Stimulated activated CD8-positive, alpha-beta memory T cell treated with anti-CD3 and anti-CD28 coated beads, Interleukin-2, amount 100 ng/mL, for 1 hour (primary cell): ENCODE measurements around the gene SAPCD2.
A peak's percentile ranks its signal among the peaks of the same experiment; 100 is the strongest.
"Not testable (repeated sequence)": the region's sequence is repeated elsewhere in the genome, so short reads cannot be mapped to it uniquely, and the experiment has no call there.

Experiments used
- DNase-seq, 2 donors: peaks; one replicate each; pipeline ENCODE4 v3.0.0-alpha.2; 2020; ENCODE audit warnings: low read depth in 2 of 2

Gene SAPCD2

GRCh38 chr9:137048655-137049543 lies 21.5 kb downstream of the SAPCD2 start:
- DNase-seq, result no peak

DNA sequence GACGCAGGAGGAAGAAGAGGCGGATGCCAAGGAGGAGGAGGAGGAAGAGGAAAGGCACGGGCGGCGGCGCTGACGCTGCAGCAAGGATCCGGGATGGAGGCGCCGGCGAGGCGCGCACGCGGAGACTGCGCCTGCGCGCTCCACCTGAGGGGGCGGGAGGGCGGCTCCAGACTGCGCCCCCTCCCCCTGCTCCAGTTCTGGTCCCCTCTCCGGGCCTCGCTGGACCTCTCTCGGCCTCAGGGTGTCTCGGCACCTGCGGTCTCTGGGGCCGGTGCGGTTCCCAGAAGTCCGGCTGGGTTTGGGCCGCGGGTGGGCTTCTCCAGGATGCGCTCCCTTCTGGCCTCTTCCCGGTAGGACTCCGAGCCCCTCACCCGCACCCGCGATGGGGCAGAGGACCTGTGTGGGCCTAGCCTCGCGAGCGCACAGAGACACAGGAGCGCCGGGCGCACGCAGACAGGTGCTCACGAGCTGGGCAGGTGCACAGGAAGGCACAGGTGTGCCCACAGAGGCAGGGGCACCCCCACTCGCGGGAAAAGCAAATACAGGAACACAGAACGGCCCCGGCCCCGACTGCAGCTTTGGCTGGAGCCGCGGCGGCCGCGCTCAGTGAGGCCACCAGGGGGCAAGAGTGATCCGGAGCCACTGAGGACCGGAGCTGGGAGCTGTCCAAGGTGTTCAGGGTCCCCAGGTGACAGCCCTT lies 24.1 kb downstream of the SAPCD2 start, which contains the start of gene NPDC1:
Gene NPDC1 (minus strand): TSS at position 90 of the 700 bp plus-strand sequence. CDS start 188 bp downstream, outside the sequence.
- peak; percentile 53 to 66 for DNase-seq

GRCh38 chr9:137045294-137046087 lies 24.9 kb downstream of the SAPCD2 start:
- DNase-seq, result no peak

- DNase-seq, result no peak
These were observed 25.7 kb downstream of the SAPCD2 start for GRCh38 chr9:137044502-137045177.

GRCh38 chr9:137044037-137044436 lies 26.3 kb downstream of the SAPCD2 start:
- DNase-seq, result no peak

- DNase-seq, result no peak
These were observed 27.3 kb downstream of the SAPCD2 start for GRCh38 chr9:137042751-137043727.

DNA sequence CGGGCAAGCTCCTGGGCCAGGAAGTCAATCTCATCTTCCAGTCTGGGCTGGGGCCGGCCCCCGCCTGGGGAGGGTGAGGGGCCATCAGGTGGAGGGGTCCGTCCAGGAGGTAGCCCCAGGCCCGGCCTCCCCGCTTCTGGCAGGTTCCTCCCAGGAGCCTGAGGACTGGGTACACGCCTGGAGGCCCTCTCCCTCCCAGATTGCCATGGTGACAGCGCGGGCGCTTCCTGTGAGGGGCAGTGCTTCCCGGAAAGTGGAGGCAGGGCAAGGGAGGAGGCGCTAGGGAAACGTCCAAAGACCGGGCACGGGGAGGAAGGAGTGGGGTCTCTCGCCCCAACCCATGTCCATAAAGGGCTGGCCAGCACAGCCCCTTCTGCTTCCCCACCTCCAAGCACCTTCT lies 29.2 kb downstream of the SAPCD2 start:
- DNase-seq, result no peak

- DNase-seq, result no peak
These were observed 29.8 kb downstream of the SAPCD2 start for GRCh38 chr9:137040568-137040967.

- DNase-seq, result no peak
These were observed 30.6 kb downstream of the SAPCD2 start for GRCh38 chr9:137039611-137040366.

- DNase-seq, result no peak
These were observed 31.4 kb downstream of the SAPCD2 start for GRCh38 chr9:137038916-137039315.

DNA sequence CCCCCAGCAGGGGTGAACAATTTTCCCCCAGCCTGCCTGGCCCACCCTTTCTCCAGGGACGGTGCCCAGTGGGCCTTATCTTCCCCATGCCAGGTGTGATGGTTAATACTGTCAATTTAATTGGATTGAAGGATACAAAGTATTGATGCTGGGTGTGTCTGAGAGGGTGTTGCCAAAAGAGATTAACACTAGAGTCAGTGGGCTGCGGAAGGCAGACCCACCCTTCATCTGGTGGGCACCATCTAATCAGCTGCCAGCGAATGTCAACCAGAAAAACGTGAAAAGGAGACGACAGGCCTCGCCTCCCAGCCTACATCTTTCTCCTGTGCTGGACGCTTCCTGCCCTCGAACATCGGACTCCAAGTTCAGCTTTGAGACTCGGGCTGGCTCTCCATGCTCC lies 32.9 kb downstream of the SAPCD2 start:
- no peak for DNase-seq

- no peak for DNase-seq
These were observed 33.3 kb downstream of the SAPCD2 start for GRCh38 chr9:137037035-137037434.

- no peak for DNase-seq
These were observed 34.4 kb downstream of the SAPCD2 start for GRCh38 chr9:137035937-137036336.

- no peak for DNase-seq
These were observed 34.9 kb downstream of the SAPCD2 start for GRCh38 chr9:137035507-137035834.

DNA sequence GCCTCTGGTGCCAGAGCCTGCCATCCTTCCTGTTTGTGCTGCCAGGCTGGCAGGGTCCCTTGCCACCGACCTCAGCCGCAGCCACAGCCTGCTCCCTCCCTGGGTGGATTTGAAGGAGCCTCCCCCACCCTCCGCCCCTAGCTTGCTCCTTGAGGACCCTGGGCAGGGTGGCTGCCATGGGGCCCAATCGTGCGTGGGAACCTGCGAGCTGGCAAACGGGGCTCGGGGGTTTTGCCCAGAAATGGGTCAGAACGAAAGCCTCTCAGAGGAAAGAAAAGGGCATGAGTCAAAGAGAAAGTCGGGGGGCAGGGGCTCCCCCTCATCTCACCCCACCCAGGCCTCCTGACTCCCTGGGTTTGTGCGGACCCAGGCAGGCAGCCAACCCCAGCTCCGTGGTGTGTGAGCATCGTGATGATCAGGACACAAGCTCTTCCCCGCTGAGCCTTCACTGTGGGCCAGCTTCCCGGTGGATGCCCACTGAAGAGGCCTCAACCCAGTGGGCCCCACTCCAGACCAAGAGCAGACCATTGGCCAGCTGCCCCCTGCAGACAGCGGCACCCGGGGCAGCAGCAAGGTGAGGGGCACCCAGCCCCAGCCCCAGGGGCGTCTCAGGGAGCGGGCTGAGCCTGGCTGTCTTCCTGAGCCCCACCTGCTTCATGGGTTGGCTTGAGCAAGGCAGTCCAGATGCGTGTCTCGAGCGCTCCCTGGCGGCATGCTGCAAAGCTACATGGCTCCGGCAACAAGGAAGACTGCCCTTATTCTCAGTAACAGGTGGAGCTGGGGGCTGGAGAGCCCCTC lies 35.4 kb downstream of the SAPCD2 start:
- peak; percentile 71 to 79 for DNase-seq

DNA sequence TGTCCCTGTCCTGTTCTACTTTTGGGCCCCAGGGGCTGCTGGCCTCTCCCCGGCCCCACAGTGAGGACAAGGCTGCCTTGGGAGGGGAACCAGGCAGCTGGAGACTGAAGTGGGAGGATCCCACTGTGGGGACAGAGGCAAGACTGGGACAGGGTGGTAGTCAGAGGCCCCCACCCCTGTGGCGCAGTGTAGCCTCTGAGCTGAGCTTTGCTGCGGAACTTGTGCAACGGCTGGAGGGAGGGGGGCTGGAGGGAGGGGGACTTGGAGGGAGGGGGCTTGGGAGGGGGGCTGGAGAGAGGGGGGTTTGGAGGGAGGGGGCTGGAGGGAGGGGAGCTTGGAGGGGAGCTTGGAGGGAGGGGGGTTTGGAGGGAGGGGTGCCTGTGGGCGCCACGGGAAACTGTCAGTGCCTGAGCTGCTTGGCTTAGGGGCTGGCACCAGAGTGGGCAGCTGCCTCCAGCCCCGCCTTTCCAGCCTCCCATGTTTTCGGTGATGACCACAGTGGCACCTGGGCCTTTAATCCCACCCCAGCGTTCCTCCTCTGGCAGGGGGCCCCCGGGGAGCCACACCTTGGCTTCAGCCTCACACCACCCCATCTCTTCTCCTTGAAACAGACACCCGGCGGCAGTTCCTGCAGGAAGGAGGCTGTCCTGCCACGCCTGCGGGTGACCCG lies 36.2 kb downstream of the SAPCD2 start:
- no peak for DNase-seq

DNA sequence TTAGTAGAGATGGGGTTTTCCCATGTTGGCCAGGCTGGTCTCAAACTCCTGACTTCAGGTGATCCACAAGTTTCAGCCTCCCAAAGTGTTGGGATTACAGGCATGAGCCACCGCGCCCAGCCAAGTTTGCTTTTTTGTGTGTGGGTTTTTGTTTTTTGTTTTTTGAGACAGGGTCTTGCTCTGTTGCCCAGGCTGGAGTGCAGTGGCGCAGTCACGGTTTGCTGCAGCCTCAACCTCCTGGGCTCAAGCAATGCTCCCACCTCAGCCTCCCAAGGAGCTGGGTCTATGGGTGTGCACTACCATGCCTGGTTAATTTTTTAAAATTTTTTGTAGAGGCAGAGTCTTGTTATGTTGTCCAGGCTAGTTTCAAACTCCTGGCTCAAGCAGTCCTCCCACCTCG lies 36.9 kb downstream of the SAPCD2 start:
- not testable (repeated sequence) for DNase-seq

GRCh38 chr9:137032858-137033257 lies 37.5 kb downstream of the SAPCD2 start:
- DNase-seq, result no peak
